ENCODE results near the gene MAPKBP1. TPM values are rescaled to one million over a fixed set of nuclear protein-coding genes. Genes with fewer than 3 reads are reported as not detected.

MAPKBP1 gene
- total and polyA plus RNA-seq, 2 of the 13 experiments (the other 11 are each of a cell fraction or from before 2014, with no cell fraction given) = 3.0 to 7.3 TPM

DNA sequence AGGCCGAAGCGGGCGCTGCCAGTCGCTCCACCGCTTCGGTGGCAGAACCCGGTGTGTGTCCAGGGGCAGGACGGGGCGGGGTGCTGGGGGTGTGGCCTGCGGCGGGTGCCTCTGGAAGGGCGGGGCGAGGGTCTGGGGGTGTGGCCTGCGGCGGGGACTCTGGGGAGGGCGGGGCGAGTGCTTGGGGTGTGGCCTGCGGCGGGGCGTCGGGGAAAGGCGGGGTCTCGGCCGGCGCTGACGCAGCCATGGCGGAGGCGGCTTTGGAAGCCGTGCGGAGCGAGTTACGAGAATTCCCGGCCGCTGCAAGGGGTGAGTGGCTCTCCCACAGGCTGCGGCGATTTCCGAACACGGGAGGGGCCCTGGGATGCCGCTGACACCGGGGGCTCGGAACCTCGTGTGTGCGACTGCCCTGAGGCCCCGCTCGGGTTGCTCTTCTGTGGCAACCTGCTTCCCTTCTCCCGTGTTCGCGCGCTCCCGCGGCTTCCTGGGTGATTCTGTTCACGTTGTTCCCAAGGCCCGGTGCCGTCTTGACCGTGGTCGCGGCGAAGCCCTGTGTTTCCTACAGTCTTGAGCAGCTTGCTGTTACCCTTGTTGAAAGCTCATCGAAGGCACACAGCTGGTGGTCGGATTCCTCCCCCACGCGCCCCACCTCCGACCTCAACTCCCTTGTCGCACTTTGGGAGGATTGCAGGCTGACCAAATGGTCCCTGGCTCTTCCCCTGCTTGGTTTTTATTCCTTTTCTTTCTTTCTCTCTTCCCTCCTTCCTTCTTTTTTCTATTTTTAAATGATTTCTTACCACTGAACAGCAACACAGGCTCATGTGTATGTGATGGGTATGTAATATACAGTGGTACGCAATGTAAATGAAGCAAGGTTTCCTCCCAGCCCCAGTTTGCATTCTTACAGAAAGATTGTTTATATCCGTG is 53.9 kb downstream of the MAPKBP1 start, which contains the start of gene JMJD7 (continued):
- TF ChIP-seq, protein P1, sequence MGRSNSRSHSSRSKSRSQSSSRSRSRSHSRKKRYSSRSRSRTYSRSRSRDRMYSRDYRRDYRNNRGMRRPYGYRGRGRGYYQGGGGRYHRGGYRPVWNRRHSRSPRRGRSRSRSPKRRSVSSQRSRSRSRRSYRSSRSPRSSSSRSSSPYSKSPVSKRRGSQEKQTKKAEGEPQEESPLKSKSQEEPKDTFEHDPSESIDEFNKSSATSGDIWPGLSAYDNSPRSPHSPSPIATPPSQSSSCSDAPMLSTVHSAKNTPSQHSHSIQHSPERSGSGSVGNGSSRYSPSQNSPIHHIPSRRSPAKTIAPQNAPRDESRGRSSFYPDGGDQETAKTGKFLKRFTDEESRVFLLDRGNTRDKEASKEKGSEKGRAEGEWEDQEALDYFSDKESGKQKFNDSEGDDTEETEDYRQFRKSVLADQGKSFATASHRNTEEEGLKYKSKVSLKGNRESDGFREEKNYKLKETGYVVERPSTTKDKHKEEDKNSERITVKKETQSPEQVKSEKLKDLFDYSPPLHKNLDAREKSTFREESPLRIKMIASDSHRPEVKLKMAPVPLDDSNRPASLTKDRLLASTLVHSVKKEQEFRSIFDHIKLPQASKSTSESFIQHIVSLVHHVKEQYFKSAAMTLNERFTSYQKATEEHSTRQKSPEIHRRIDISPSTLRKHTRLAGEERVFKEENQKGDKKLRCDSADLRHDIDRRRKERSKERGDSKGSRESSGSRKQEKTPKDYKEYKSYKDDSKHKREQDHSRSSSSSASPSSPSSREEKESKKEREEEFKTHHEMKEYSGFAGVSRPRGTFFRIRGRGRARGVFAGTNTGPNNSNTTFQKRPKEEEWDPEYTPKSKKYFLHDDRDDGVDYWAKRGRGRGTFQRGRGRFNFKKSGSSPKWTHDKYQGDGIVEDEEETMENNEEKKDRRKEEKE (IDR thresholded peaks at IDR 0.05) = no peak
- TF ChIP-seq ZNF562 (CRISPR knock-in tag; IDR thresholded peaks at IDR 0.05; ENCODE audit: borderline replicate concordance) = no peak
- TF ChIP-seq ZFYVE20 (CRISPR knock-in tag; IDR thresholded peaks at IDR 0.05; ENCODE audit: borderline replicate concordance, low read depth) = peak; percentile 22; the same call in 1 of the 2 replicates
- TF ChIP-seq ZNF709 (CRISPR knock-in tag; IDR thresholded peaks at IDR 0.05) = no peak
- TF ChIP-seq ZFP36 (IDR thresholded peaks at IDR 0.05; ENCODE audit: borderline replicate concordance, low read depth, low read length, partially characterized antibody) = no peak
- TF ChIP-seq, protein P2, sequence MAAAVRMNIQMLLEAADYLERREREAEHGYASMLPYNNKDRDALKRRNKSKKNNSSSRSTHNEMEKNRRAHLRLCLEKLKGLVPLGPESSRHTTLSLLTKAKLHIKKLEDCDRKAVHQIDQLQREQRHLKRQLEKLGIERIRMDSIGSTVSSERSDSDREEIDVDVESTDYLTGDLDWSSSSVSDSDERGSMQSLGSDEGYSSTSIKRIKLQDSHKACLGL (CRISPR knock-in tag; IDR thresholded peaks at IDR 0.05) = peak; percentile 73; the same call in 1 of the 2 replicates
- TF ChIP-seq ZZZ3 (CRISPR knock-in tag; IDR thresholded peaks at IDR 0.05; ENCODE audit: borderline replicate concordance) = no peak
- TF ChIP-seq, protein P3, sequence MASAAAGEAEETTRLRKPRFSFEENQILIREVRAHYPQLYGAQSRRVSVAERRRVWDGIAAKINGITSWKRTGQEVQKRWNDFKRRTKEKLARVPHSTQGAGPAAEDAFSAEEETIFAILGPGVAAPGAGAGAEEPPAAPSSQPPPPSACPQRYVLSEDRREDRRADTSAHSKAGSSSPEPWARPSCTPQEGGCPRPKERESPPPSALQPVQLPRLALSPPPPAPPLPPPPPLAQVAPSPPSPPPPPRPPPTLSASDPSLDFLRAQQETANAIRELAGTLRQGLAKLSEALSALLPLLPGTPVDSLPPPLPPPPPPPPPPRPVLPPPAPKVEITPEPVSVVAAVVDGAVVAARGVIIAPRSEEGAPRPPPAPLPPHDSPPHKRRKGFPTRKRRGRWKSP (CRISPR knock-in tag; IDR thresholded peaks at IDR 0.05) = peak; percentile 59; the same call in 1 of the 2 replicates
- no peak for TF ChIP-seq TBP (CRISPR knock-in tag; IDR thresholded peaks at IDR 0.05)
- no peak for TF ChIP-seq ZNF563 (CRISPR knock-in tag; IDR thresholded peaks at IDR 0.05)
- TF ChIP-seq ZSCAN25 (CRISPR knock-in tag; IDR thresholded peaks at IDR 0.05) = 0 out of 2 replicates have a peak, but pooled peaks have one; percentile 30
- TF ChIP-seq AKAP8 (CRISPR knock-in tag; IDR thresholded peaks at IDR 0.05) = no peak; the same call in 1 of the 2 replicates
- TF ChIP-seq, protein P4, sequence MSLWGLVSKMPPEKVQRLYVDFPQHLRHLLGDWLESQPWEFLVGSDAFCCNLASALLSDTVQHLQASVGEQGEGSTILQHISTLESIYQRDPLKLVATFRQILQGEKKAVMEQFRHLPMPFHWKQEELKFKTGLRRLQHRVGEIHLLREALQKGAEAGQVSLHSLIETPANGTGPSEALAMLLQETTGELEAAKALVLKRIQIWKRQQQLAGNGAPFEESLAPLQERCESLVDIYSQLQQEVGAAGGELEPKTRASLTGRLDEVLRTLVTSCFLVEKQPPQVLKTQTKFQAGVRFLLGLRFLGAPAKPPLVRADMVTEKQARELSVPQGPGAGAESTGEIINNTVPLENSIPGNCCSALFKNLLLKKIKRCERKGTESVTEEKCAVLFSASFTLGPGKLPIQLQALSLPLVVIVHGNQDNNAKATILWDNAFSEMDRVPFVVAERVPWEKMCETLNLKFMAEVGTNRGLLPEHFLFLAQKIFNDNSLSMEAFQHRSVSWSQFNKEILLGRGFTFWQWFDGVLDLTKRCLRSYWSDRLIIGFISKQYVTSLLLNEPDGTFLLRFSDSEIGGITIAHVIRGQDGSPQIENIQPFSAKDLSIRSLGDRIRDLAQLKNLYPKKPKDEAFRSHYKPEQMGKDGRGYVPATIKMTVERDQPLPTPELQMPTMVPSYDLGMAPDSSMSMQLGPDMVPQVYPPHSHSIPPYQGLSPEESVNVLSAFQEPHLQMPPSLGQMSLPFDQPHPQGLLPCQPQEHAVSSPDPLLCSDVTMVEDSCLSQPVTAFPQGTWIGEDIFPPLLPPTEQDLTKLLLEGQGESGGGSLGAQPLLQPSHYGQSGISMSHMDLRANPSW (CRISPR knock-in tag; IDR thresholded peaks at IDR 0.05; ENCODE audit: borderline replicate concordance) = no peak
- TF ChIP-seq TSC22D2 (CRISPR knock-in tag; IDR thresholded peaks at IDR 0.05; ENCODE audit: borderline replicate concordance) = 0 out of 2 replicates have a peak, but pooled peaks have one; percentile 25
- TF ChIP-seq, protein P5, sequence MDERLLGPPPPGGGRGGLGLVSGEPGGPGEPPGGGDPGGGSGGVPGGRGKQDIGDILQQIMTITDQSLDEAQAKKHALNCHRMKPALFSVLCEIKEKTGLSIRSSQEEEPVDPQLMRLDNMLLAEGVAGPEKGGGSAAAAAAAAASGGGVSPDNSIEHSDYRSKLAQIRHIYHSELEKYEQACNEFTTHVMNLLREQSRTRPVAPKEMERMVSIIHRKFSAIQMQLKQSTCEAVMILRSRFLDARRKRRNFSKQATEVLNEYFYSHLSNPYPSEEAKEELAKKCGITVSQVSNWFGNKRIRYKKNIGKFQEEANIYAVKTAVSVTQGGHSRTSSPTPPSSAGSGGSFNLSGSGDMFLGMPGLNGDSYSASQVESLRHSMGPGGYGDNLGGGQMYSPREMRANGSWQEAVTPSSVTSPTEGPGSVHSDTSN (CRISPR knock-in tag; IDR thresholded peaks at IDR 0.05) = no peak
- no peak for TF ChIP-seq HMG20B (CRISPR knock-in tag; conservative IDR thresholded peaks at IDR 0.05)
- TF ChIP-seq ZSCAN31 (CRISPR knock-in tag; IDR thresholded peaks at IDR 0.05; ENCODE audit: low read depth) = peak; percentile 80; the same call in 1 of the 2 replicates
- no peak for TF ChIP-seq SKI (IDR thresholded peaks at IDR 0.05; ENCODE audit: partially characterized antibody)
- no peak for TF ChIP-seq DPF2 (CRISPR knock-in tag; IDR thresholded peaks at IDR 0.05; ENCODE audit: borderline replicate concordance, low read depth)
- TF ChIP-seq ZNF670 (CRISPR knock-in tag; IDR thresholded peaks at IDR 0.05; ENCODE audit: borderline replicate concordance) = peak; percentile 66; the same call in 1 of the 2 replicates
